ENCODE results near the gene COL13A1. TPM values are rescaled to one million over a fixed set of nuclear protein-coding genes. Genes with fewer than 3 reads are reported as not detected.

COL13A1 gene
- total RNA-seq, 1 experiment from 2014 or later = 3.6 TPM

- Histone ChIP-seq H3K4me1 (ENCODE audit: insufficient read depth, low read length) (no peaks in the 10 kb centered on the region), H3K9ac (ENCODE audit: extremely low read depth, insufficient read length, low read length) (no peak overlapping the region), H3K23me2 (ENCODE audit: insufficient read length, low read depth, low read length, poor library complexity, severe bottlenecking) (no peaks in the 10 kb centered on the region), H3K9me3 (ENCODE audit: control insufficient read depth, low read depth, low read length) (no peaks in the 10 kb centered on the region), H3K79me1 (ENCODE audit: insufficient read depth, low read depth, low read length, poor library complexity, severe bottlenecking) (no peaks in the 10 kb centered on the region), H3K14ac (ENCODE audit: insufficient read depth, low read length) (no peak overlapping the region), H2BK12ac (ENCODE audit: insufficient read length, low read depth, low read length) (no peak overlapping the region), H3K4me2 (ENCODE audit: insufficient read depth, insufficient read length, low read length) (no peak overlapping the region), H4K91ac (ENCODE audit: insufficient read length, low read depth, low read length) (no peak overlapping the region), H2BK120ac (ENCODE audit: low read depth, low read length, poor library complexity, severe bottlenecking) (no peak overlapping the region), H3K4ac (ENCODE audit: low read depth, low read length) (no peak overlapping the region), H4K5ac (ENCODE audit: insufficient read length, low read depth, low read length) (no peak overlapping the region), H4K8ac (replicated peaks; ENCODE audit: insufficient read length, low read depth, low read length) (no peak overlapping the region), H3K56ac (ENCODE audit: insufficient read length, low read depth, low read length) (no peak overlapping the region), H2BK20ac (ENCODE audit: low read depth, low read length, poor library complexity, severe bottlenecking) (no peak overlapping the region), H3K27me3 (ENCODE audit: insufficient read depth, low read length) (no peaks in the 10 kb centered on the region), H3K18ac (ENCODE audit: insufficient read length, low read depth, low read length) (no peak overlapping the region), H2BK5ac (ENCODE audit: insufficient read length, low read length) (no peak overlapping the region), H2BK15ac (ENCODE audit: low read depth, low read length) (no peak overlapping the region), H3K27ac (ENCODE audit: insufficient read length, low read depth, low read length) (no peak overlapping the region), H3K23ac (ENCODE audit: insufficient read length, low read depth, low read length) (no peak overlapping the region), H3T11ph (ENCODE audit: low read length) (no peak overlapping the region), H2AFZ (ENCODE audit: low read length) (no peak overlapping the region), H2AK5ac (ENCODE audit: insufficient read length, low read length) (no peak overlapping the region), H3K79me2 (ENCODE audit: insufficient read depth, low read length) (no peaks in the 10 kb centered on the region), H4K20me1 (ENCODE audit: control insufficient read depth, insufficient read depth, insufficient read length) (no peaks in the 10 kb centered on the region)
- no peaks in the 10 kb centered on the region for H3K9me3 Mint-ChIP-seq
- H3K4me3 Mint-ChIP-seq = peak overlapping the region in 1 of 2 experiments; percentile 14; a peak in 1 of 5 replicates
- no CpG with 5 or more reads among the region's 12 CpGs for WGBS (ENCODE audit: extremely low coverage, insufficient read length, low lambda C conversion rate)
- H3K4me1 Mint-ChIP-seq = peaks cover 3 to 6% of the 10 kb centered on the region in 2 experiments; a peak in 1 of 4 replicates
- peak; percentile 31 for DNase-seq
- TF ChIP-seq CTCF (conservative IDR thresholded peaks at IDR 0.05) = peak; percentile 68
- no peak overlapping the region for H3K27ac Mint-ChIP-seq
- H3K36me3 Mint-ChIP-seq (ENCODE audit: insufficient read depth in 1 of 3, low read depth in 3 of 3) = no peaks in the 10 kb centered on the region
- peaks cover 36% of the 10 kb centered on the region for H3K27me3 Mint-ChIP-seq (ENCODE audit: low read depth)
These were observed 159.5 kb downstream of the COL13A1 start for GRCh38 chr10:69960988-69961880.

All from H9 (cell line).